Activated T-helper 17 cell treated with anti-CD3 and anti-CD28 coated beads, Interleukin-2, amount 50 U/mL, for 72 hours (primary cell): ENCODE results near the gene HSD3B2. TPM values are rescaled to one million over a fixed set of nuclear protein-coding genes. Genes with fewer than 3 reads are reported as not detected.

Experiments
- ATAC-seq: fragments of 150-1000 bp; cut with Tn5 transposase; replicated peaks from 2 replicates; pipeline ENCODE4 v1.10.0; 2021; ENCODE audit warnings: mild to moderate bottlenecking, moderate library complexity
- H3K27ac Mint-ChIP-seq: one replicate; pipeline ENCODE4 v1.8.0; 2022; ENCODE audit warnings: mixed read lengths
- H3K27me3 Mint-ChIP-seq: one replicate; pipeline ENCODE4 v1.8.0; 2022; ENCODE audit warnings: mixed read lengths
- H3K36me3 Mint-ChIP-seq: one replicate; pipeline ENCODE4 v1.8.0; 2022; ENCODE audit warnings: low read depth, mild to moderate bottlenecking, mixed read lengths
- H3K4me1 Mint-ChIP-seq: one replicate; pipeline ENCODE4 v1.8.0; 2022; ENCODE audit warnings: mixed read lengths
- H3K4me3 Mint-ChIP-seq: one replicate; pipeline ENCODE4 v1.8.0; 2022; ENCODE audit warnings: mild to moderate bottlenecking, mixed read lengths
- H3K9me3 Mint-ChIP-seq: one replicate; pipeline ENCODE4 v1.8.0; 2022; ENCODE audit warnings: mixed read lengths
- total RNA-seq, 2 donors: library from RNA; stranded (reverse); gene quantifications; one replicate each; pipeline ENCODE4 v1.2.3, GENCODE V29; 2022

The HSD3B2 gene
- total RNA-seq, 2 donors from 2014 or later, result not detected

DNA sequence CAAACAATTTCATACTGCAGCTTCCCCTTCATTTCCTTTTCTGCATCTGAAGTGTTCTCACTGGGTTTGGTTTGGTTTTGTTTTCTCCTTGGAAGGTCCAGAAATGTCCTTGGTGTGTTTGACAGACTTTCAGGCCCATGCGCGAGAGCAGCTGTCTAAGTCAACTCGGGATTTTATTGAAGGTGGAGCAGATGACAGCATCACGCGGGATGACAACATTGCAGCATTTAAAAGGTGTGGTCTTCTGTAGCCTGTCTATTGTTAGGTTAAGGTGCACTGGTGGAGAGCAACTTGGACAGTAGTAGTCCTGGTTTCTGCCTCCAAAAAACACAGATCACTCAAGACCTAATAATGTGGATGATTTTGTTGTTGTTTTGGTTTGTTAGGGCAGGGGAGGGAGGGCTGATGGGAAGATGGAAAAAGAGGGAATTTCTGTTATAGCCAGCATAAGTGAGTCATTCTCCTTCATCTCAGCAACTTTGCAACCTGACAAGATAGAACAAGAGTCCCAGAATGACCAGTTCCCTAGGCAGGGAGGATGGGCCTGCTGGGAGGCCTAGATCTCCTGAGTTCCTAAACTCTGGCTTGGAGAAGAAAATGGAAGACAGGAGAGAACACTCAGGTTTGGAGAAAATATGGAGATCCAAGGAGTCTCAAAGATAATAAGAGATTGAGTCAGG lies 33.8 kb upstream of the HSD3B2 start:
- no peak overlapping the region for H3K27ac Mint-ChIP-seq
- no peak for ATAC-seq
- H3K36me3 Mint-ChIP-seq, result no peaks in the 10 kb centered on the region
- peaks cover 4% of the 10 kb centered on the region for H3K9me3 Mint-ChIP-seq
- no peaks in the 10 kb centered on the region for H3K4me1 Mint-ChIP-seq
- H3K4me3 Mint-ChIP-seq, result no peak overlapping the region
- peaks cover 3% of the 10 kb centered on the region for H3K27me3 Mint-ChIP-seq

DNA sequence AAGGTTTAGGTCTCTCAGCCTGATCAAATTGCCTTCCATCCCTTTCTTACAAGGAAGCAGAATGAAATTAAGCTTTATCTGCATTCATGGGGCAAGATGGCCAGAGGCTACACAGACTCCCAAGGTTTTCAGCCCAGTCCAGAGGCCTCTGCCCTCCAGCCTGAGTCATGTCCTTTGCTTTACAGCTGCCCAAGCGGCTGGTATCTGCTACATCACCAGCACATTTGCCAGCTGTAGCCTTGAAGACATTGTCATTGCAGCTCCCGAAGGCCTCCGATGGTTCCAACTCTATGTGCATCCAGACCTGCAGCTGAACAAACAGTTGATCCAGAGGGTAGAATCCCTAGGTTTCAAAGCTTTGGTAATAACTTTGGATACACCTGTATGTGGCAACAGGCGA lies 30.4 kb upstream of the HSD3B2 start:
- no peaks in the 10 kb centered on the region for H3K36me3 Mint-ChIP-seq
- no peak overlapping the region for H3K4me3 Mint-ChIP-seq
- H3K27me3 Mint-ChIP-seq, result peaks cover 6% of the 10 kb centered on the region
- no peak for ATAC-seq
- no peaks in the 10 kb centered on the region for H3K9me3 Mint-ChIP-seq
- H3K4me1 Mint-ChIP-seq, result no peaks in the 10 kb centered on the region
- H3K27ac Mint-ChIP-seq, result no peak overlapping the region

DNA sequence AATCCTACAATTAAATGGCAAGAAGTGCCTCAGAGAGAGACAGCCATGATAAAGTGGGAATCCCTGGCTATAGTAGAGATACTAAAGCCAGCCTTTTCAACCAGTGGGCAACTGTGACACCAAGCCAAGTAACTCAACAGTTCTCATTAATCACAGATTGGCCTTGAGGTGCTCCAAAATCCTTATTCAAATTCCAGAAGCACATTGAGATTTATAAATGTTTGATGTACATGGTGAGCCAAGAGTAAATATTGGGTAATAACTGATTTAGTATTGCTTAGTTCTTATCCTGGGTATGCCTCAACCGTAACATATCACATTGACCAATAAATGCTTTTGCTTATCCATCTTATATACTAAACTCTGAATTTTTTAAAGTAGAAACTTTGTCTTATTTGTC lies 29.3 kb upstream of the HSD3B2 start:
- H3K27me3 Mint-ChIP-seq, result peaks cover 3% of the 10 kb centered on the region
- no peaks in the 10 kb centered on the region for H3K4me1 Mint-ChIP-seq
- no peak for ATAC-seq
- H3K36me3 Mint-ChIP-seq, result no peaks in the 10 kb centered on the region
- H3K27ac Mint-ChIP-seq, result no peak overlapping the region
- H3K9me3 Mint-ChIP-seq, result no peaks in the 10 kb centered on the region
- no peak overlapping the region for H3K4me3 Mint-ChIP-seq

DNA sequence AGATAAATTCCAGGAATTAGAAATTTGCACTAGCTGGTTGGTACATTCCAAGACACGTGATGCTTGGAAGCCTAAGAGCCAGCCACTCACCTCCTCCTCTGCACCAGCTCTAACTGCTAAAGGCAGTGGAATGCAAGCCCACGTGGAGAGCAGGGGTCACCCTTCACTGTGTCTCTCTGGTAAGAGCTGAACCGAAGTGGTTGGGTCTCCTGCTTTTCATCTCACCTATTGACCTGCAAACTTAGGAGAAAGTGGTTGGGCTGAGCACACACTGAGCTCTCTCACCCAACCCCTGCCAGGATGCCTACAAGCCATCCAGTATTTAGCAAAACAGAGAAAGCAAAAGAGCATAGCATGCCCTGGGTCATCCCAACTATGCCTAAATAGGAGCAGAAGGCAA lies 27.1 kb upstream of the HSD3B2 start:
- ATAC-seq, result no peak
- Mint-ChIP-seq H3K4me1 (no peaks in the 10 kb centered on the region), H3K9me3 (no peaks in the 10 kb centered on the region), H3K36me3 (no peaks in the 10 kb centered on the region), H3K27ac (no peak overlapping the region), H3K4me3 (no peak overlapping the region), H3K27me3 (peaks cover 6% of the 10 kb centered on the region)

DNA sequence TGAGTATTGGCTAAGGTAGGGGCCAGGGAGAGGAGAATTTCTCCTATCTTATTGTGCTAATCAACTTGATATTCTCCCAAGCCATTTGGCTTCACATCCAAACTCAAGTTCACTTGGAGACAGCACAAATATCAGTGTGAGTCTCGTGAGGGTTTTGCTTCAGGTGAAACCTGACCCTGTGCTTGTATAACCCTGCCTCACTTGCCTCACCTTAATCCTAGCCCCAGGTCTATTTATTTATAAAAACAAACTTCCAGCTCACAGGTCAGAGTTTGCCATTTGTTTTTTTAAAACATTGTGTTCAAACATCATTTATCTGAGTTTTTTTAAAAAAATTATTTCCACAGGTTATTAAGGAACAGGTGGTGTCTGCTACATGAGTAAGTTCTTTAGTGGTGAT lies 26.5 kb upstream of the HSD3B2 start:
- ATAC-seq, result no peak
- Mint-ChIP-seq H3K36me3 (no peaks in the 10 kb centered on the region), H3K9me3 (no peaks in the 10 kb centered on the region), H3K4me1 (no peaks in the 10 kb centered on the region), H3K27me3 (peaks cover 12% of the 10 kb centered on the region), H3K27ac (no peak overlapping the region), H3K4me3 (no peak overlapping the region)

DNA sequence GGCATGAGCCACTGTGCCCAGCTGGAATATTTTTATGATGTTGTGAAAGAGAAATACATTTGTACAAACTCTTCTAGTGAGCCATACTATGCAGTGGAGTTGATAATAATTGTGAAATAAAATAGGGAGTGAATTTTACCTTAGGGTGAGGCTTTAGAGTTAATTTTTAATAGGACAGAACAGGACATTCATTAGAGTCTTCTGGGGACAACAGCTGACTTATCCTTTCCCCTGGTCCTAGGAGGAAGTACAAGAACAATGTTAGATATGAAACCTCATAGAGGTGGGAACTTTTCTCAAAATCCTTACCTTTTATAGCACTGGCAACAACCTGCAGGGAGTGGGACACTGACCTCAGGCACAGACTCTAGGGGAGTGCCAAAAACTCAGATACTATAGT lies 24.4 kb upstream of the HSD3B2 start:
- no peak overlapping the region for H3K4me3 Mint-ChIP-seq
- peaks cover 17% of the 10 kb centered on the region for H3K27me3 Mint-ChIP-seq
- no peaks in the 10 kb centered on the region for H3K9me3 Mint-ChIP-seq
- H3K36me3 Mint-ChIP-seq, result no peaks in the 10 kb centered on the region
- ATAC-seq, result no peak
- H3K27ac Mint-ChIP-seq, result no peak overlapping the region
- H3K4me1 Mint-ChIP-seq, result no peaks in the 10 kb centered on the region

DNA sequence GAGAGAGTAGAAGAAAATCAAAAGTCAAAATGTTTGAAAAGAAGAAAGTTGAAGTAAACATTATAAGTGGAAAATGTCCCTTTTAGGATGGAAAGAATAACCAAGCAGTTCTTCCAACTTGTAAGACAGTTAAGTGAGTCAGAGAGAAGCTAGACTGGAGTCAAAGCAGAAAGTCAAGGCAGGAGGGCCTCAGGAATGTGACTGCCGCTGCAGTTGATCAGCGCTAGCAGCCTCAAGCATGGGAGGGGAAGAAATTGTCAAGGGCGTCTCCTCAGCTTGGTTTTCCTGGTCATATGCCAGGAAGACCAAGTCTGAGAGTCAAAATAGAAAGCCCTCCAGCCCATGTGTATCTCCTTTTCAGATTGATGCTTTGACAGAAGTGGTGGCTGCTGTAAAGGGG lies 23.2 kb upstream of the HSD3B2 start:
- no peaks in the 10 kb centered on the region for H3K36me3 Mint-ChIP-seq
- H3K4me3 Mint-ChIP-seq, result no peak overlapping the region
- H3K4me1 Mint-ChIP-seq, result no peaks in the 10 kb centered on the region
- no peaks in the 10 kb centered on the region for H3K9me3 Mint-ChIP-seq
- H3K27ac Mint-ChIP-seq, result no peak overlapping the region
- H3K27me3 Mint-ChIP-seq, result peaks cover 17% of the 10 kb centered on the region
- ATAC-seq, result no peak

DNA sequence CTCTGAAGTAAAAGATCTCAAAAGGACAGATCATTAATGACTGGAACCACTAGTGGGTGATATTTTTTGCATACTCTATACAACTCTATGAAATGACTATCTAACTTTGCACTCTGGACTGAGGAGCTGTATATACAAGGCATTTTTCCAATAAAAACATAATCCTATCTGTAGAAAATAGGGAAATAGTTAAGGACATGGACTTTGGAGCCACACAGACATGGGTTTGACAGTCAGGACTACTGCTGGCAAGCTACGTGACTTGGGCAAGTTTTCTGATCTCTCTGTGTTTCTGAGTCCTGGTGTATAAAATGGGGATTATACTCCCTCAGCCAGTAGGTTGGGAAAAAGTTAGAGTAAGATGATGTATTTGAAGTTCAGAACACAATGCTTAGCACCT lies 20.9 kb upstream of the HSD3B2 start:
- Mint-ChIP-seq H3K27ac (no peak overlapping the region), H3K4me3 (no peak overlapping the region), H3K36me3 (no peaks in the 10 kb centered on the region), H3K27me3 (peaks cover 17% of the 10 kb centered on the region), H3K4me1 (no peaks in the 10 kb centered on the region), H3K9me3 (no peaks in the 10 kb centered on the region)
- ATAC-seq, result no peak

DNA sequence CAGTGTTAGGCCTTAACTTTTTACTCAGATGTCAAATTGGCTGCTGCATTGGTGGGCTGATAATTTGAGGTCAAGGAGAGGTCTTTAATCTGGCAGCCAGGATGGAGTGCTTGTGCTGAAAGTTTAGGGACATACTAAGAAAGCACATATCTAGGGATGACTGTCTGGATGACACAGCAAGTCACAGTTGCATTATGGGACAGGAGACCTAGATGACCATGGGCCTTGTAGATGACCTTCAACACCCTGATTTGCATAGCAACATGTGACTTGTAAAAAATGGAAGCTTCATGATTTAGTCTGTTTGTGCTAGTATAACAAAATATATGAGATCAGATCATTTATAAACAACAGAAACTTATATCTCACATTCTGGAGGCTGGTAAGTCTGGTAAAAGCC lies 18.0 kb upstream of the HSD3B2 start:
- H3K27ac Mint-ChIP-seq, result no peak overlapping the region
- peaks cover 17% of the 10 kb centered on the region for H3K27me3 Mint-ChIP-seq
- H3K36me3 Mint-ChIP-seq, result no peaks in the 10 kb centered on the region
- H3K9me3 Mint-ChIP-seq, result no peaks in the 10 kb centered on the region
- no peak for ATAC-seq
- H3K4me3 Mint-ChIP-seq, result no peak overlapping the region
- H3K4me1 Mint-ChIP-seq, result no peaks in the 10 kb centered on the region

DNA sequence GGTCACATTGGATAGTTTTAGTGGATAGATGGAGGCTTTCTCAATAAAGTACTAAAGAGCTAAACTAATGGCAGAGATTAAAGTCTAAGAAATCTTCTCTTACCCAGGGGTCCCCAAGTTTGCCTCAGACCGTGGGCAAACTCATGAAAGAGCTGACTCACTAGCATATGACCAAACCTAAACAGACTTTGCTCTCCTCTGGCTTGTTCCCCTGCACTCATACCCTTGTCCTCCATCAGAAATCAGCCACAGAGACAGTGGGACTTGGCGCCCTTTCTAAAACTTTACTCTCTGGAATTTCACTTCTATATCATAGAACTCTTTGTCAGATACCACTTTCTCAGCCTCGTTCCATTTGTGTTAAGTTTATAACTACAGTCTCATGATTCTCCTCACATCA lies 17.0 kb upstream of the HSD3B2 start:
- no peaks in the 10 kb centered on the region for H3K9me3 Mint-ChIP-seq

DNA sequence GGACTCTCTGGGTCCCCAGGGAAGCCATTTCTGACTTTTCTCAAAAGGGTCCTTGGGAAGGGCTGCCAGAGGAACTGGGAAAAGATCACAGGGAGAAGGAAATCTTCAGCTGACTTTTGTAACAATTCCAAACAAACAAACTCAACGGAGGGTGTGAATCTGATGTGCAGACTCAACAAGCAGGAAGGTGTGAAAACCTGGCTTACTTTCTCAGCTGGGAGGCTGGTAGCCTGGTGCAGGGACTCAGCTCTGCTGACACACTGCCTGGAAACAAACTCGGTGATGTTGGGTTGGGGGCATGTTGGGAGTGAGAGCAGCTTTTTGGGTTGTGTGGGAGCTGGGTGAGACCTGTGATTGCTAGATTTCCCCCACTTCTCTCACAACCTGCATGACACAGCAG lies 10.2 kb upstream of the HSD3B2 start:
- Mint-ChIP-seq H3K27me3 (peaks cover 23% of the 10 kb centered on the region), H3K4me3 (no peak overlapping the region), H3K9me3 (peaks cover 5% of the 10 kb centered on the region), H3K27ac (no peak overlapping the region), H3K36me3 (no peaks in the 10 kb centered on the region), H3K4me1 (no peaks in the 10 kb centered on the region)
- no peak for ATAC-seq

More for the DNA sequence above, 17.0 kb upstream of the HSD3B2 start:
- Mint-ChIP-seq H3K36me3 (no peaks in the 10 kb centered on the region), H3K4me1 (no peaks in the 10 kb centered on the region), H3K4me3 (no peak overlapping the region), H3K27me3 (peaks cover 14% of the 10 kb centered on the region), H3K27ac (no peak overlapping the region)
- no peak for ATAC-seq

DNA sequence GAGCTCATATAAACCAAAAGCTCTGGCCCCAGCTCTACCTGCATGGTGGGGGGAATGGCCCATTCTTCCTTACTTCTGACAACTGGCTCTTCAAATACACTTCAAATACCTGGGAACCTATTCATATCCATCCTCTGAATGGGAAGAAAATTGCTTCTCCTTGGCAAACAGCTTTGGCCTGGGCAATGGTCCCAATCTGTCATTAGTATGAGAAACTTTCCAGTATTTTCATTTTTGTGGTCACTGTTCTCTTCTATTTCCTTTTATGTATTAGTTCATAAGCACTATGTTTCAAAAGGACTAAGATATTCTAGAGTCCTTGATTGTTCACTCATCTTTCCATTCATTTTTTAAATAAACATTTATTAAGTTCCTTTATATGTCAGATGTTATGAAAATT lies 5.2 kb upstream of the HSD3B2 start:
- Mint-ChIP-seq H3K9me3 (peaks cover 5% of the 10 kb centered on the region), H3K27me3 (peaks cover 9% of the 10 kb centered on the region), H3K4me1 (no peaks in the 10 kb centered on the region), H3K4me3 (no peak overlapping the region), H3K36me3 (no peaks in the 10 kb centered on the region), H3K27ac (no peak overlapping the region)
- ATAC-seq, result no peak

DNA sequence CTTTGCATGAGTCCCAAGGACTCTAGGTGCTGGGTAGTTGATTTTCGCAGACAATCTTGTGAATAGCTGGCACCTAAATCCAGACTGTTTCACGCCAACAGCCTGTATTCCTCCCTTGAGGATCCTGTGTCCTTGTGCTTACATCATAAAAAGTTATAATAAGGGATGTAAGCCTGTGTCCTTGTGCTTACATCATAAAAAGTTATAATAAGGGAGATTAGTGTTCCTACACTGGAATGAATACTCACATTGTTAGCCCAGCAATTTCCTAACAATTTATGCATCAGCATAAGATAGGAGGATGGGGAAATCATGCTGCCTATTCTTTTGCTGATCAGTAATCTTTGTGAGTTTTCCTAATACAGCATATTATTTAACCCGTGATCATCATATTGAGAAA lies 4.0 kb upstream of the HSD3B2 start:
- no peaks in the 10 kb centered on the region for H3K4me1 Mint-ChIP-seq
- no peaks in the 10 kb centered on the region for H3K36me3 Mint-ChIP-seq
- no peak for ATAC-seq
- no peak overlapping the region for H3K4me3 Mint-ChIP-seq
- peaks cover 5% of the 10 kb centered on the region for H3K9me3 Mint-ChIP-seq
- H3K27ac Mint-ChIP-seq, result no peak overlapping the region
- H3K27me3 Mint-ChIP-seq, result peaks cover 6% of the 10 kb centered on the region

DNA sequence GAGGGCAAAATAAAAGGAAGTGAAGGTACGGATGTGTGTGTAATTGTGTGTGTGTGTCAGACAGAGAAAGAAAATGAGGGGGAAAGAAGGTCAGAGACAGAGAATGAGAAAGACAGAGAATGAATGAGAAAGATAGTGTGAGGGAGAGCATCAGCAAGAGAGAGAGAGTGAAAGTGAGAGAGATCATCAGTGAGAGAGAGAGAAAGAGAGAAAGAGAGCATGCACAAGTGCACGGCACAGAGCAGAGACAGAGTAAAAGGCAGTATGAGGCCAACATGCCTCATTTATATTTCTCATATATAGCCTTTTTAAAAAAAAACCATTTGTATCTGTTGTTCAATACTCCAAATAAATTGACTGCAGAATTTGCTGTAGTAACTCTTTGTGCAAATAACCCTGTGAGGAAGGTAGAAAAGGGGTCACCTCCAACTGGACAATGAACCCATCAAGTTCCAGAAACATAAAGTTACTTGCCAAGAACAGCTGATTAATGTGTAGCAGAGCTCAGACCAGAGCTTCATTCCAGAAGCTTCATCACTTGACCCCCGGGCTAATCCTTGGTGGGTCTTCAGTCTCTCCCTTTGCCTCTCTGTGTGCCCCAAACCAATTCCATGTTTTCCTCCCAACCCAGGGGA lies 1.2 kb downstream of the HSD3B2 start:
- no peaks in the 10 kb centered on the region for H3K36me3 Mint-ChIP-seq
- ATAC-seq, result peak; percentile 24
- no peak overlapping the region for H3K27ac Mint-ChIP-seq
- H3K4me1 Mint-ChIP-seq, result no peaks in the 10 kb centered on the region
- no peak overlapping the region for H3K4me3 Mint-ChIP-seq
- no peaks in the 10 kb centered on the region for H3K9me3 Mint-ChIP-seq
- H3K27me3 Mint-ChIP-seq, result no peaks in the 10 kb centered on the region

DNA sequence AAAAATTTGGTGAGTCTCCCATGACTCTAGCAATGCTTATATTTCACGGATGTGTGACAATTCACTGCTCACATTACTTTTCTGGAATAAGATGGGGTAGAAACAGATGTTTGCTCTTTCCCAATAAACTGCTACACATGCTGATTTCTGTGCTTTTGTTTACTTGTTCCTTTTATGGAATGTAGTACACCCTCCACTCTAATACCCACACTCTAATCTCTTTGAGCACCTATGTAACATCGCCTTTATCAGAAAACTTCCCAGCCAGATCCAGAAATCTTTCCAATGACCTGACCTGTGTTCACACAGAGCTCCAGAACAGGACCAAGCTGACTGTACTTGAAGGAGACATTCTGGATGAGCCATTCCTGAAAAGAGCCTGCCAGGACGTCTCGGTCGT lies 4.2 kb downstream of the HSD3B2 start:
- Mint-ChIP-seq H3K4me3 (no peak overlapping the region), H3K27me3 (no peaks in the 10 kb centered on the region)

More for the DNA sequence above, 4.2 kb downstream of the HSD3B2 start:
- no peak overlapping the region for H3K27ac Mint-ChIP-seq
- no peaks in the 10 kb centered on the region for H3K9me3 Mint-ChIP-seq
- no peaks in the 10 kb centered on the region for H3K4me1 Mint-ChIP-seq
- no peaks in the 10 kb centered on the region for H3K36me3 Mint-ChIP-seq
- no peak for ATAC-seq
